ENCODE data around the gene GRM4.

DNA sequence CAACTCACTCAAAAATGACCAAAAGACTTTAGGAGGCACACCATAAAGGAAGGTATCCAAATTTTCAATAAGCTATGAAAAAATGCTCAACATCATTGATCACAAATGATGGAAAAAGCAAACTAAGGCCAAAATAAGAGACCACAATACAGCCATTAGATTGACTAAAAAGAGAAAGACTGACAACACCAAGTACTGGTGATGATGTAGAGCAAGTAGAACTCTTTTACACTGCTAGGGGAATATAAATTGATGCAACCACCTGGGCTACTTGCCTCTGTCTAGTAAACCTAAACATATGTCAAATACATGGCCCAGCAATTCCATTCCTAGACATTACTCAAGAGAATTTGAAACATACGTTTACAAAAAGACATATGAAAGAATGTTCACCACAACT is 148.6 kb downstream of the GRM4 start:
- TF ChIP-seq, protein P1, sequence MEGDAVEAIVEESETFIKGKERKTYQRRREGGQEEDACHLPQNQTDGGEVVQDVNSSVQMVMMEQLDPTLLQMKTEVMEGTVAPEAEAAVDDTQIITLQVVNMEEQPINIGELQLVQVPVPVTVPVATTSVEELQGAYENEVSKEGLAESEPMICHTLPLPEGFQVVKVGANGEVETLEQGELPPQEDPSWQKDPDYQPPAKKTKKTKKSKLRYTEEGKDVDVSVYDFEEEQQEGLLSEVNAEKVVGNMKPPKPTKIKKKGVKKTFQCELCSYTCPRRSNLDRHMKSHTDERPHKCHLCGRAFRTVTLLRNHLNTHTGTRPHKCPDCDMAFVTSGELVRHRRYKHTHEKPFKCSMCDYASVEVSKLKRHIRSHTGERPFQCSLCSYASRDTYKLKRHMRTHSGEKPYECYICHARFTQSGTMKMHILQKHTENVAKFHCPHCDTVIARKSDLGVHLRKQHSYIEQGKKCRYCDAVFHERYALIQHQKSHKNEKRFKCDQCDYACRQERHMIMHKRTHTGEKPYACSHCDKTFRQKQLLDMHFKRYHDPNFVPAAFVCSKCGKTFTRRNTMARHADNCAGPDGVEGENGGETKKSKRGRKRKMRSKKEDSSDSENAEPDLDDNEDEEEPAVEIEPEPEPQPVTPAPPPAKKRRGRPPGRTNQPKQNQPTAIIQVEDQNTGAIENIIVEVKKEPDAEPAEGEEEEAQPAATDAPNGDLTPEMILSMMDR (IDR thresholded peaks at IDR 0.05; ENCODE audit: low read depth, low read length): no peak
- TF ChIP-seq MYC (IDR thresholded peaks at IDR 0.05; ENCODE audit: low read depth, low read length) (no peak), POLR2A (IDR thresholded peaks at IDR 0.05; ENCODE audit: extremely low read depth, insufficient read length) (no peak)

Measured in NB4 (cell line).